Measurements from ENCODE around the gene LTBP2.
A peak's percentile ranks its signal among the peaks of the same experiment; 100 is the strongest.

Gene LTBP2

DNA sequence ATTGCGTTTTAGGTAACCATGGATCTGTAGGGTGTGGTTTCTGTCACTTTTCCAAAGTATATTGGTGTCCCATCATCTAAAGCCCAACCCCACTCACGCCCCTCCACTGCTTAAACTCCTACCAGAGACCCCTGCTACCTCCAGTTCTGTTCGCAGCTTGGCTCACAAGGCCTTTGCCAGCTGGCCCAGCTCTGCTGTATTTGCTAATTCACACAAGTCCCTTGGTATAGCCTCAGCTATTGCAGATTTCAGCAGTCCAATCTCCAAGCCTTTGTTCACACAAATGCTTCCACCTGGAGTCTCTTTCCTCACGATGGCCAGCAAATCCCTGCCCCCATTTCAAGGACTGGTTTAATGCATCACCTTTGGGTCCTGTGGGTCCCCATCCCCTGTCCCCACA is 94.3 kb downstream of the LTBP2 start:
- Histone ChIP-seq H3K4me3 (ENCODE audit: low read depth, low read length) (no peak overlapping the region), H3K27ac (no peak overlapping the region), H3K27me3 (replicated peaks) (no peaks in the 10 kb centered on the region), H3K36me3 (replicated peaks) (peaks cover 38% of the 10 kb centered on the region)
- DNase-seq, result no peak
- in situ Hi-C loops (cut with HindIII; ENCODE audit: low pct_ligation_motif_present, low sequenced_read_pairs), result no loop called here
- TF ChIP-seq, protein P1, sequence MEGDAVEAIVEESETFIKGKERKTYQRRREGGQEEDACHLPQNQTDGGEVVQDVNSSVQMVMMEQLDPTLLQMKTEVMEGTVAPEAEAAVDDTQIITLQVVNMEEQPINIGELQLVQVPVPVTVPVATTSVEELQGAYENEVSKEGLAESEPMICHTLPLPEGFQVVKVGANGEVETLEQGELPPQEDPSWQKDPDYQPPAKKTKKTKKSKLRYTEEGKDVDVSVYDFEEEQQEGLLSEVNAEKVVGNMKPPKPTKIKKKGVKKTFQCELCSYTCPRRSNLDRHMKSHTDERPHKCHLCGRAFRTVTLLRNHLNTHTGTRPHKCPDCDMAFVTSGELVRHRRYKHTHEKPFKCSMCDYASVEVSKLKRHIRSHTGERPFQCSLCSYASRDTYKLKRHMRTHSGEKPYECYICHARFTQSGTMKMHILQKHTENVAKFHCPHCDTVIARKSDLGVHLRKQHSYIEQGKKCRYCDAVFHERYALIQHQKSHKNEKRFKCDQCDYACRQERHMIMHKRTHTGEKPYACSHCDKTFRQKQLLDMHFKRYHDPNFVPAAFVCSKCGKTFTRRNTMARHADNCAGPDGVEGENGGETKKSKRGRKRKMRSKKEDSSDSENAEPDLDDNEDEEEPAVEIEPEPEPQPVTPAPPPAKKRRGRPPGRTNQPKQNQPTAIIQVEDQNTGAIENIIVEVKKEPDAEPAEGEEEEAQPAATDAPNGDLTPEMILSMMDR (IDR thresholded peaks at IDR 0.05; ENCODE audit: low read depth, low read length, missing control alignments), result no peak

- H3K36me3 ChIP-seq (replicated peaks), result peaks cover 31% of the 10 kb centered on the region
- in situ Hi-C loops (cut with HindIII; ENCODE audit: low pct_ligation_motif_present, low sequenced_read_pairs), result no loop called here
- no peak overlapping the region for H3K27ac ChIP-seq
- no peak for DNase-seq
- H3K27me3 ChIP-seq (replicated peaks), result no peaks in the 10 kb centered on the region
- H3K4me3 ChIP-seq (ENCODE audit: low read depth, low read length), result no peak overlapping the region
- TF ChIP-seq, protein P1 (IDR thresholded peaks at IDR 0.05; ENCODE audit: low read depth, low read length, missing control alignments), result no peak
Measured at GRCh38 chr14:74516451-74517160, 95.4 kb downstream of the LTBP2 start.

DNA sequence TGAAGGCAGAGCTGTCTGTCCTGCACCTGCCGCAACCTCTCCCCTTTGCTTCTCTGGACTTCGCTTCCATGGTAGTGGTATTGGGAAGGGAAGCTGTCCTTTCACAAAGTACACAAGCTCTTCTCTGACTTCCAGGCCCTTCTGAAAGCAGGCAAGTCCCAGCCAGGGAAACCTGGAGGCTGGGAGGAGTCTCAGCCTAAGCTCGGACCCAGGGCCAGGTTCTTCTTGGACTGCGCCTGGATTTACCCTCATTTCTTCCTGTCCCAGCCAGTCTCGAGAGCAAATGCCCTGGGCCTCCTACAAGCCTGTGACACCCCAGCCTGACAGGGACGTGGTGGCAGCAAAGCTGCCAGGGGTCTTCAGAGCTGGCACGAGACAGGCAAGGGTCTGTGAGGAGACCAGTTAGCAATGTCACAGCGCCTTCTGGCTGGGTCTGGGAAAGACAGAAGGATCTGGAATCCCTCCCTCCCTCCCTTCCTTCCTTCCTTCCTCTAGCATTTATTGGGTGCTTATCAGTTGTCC is 96.1 kb downstream of the LTBP2 start:
- DNase-seq, result no peak
- Histone ChIP-seq H3K36me3 (replicated peaks) (peaks cover 29% of the 10 kb centered on the region), H3K27me3 (replicated peaks) (no peaks in the 10 kb centered on the region), H3K27ac (no peak overlapping the region), H3K4me3 (ENCODE audit: low read depth, low read length) (no peak overlapping the region)
- TF ChIP-seq, protein P1 (IDR thresholded peaks at IDR 0.05; ENCODE audit: low read depth, low read length, missing control alignments), result no peak
- in situ Hi-C loops (cut with HindIII; ENCODE audit: low pct_ligation_motif_present, low sequenced_read_pairs), result no loop called here

GRCh38 chr14:74514471-74514941 is 97.5 kb downstream of the LTBP2 start:
- H3K4me3 ChIP-seq (ENCODE audit: low read depth, low read length), result no peak overlapping the region
- DNase-seq, result peak; percentile 78
- in situ Hi-C loops (cut with HindIII; ENCODE audit: low pct_ligation_motif_present, low sequenced_read_pairs), result no loop called here
- peaks cover 33% of the 10 kb centered on the region for H3K36me3 ChIP-seq (replicated peaks)
- H3K27ac ChIP-seq, result peak overlapping the region; percentile 89
- TF ChIP-seq, protein P1 (IDR thresholded peaks at IDR 0.05; ENCODE audit: low read depth, low read length, missing control alignments), result no peak
- H3K27me3 ChIP-seq (replicated peaks), result no peaks in the 10 kb centered on the region

DNA sequence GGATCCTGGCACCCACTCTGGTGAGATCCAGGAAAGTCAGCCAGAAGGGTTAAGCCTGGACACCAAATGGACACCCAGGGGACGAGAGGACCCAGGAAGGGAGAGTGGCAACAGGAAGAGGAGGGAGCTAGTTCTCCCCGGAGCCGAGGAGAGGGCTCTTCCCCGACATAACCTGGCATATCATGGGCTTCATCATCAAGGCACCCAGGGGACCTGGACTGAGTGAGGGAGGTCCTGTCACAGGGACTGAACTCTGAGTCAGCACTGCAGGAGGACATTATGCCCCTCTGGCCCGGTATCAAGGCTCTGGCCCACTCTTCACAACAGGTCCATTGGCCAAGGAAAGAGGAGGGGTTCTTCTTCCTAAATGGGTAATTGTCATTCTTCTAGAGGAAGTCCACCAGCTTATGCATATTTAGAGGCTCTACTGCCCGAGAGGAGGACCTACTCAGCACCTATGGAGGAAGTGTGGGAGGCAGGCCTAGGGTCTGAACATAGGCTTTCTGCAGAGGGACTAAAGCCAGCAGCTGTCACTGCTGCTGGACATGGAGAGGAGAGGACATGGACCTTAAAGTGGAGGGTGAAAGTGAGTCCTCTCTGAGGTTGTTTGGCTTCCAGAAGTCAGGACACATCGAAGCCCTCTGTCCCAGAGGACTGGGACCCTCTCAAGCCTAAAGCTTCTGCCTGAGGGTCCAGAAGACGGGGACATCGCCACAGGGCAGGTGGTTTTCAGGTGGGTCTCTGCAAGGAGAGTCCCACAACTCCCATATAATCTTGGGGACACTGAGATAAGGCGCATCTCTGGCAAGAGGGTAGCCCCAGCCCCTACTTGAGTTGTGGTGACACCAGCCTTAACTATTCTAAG is 99.8 kb downstream of the LTBP2 start:
- in situ Hi-C loops (cut with HindIII; ENCODE audit: low pct_ligation_motif_present, low sequenced_read_pairs), result no loop called here
- no peak for DNase-seq
- Histone ChIP-seq H3K27ac (no peak overlapping the region), H3K36me3 (replicated peaks) (peaks cover 34% of the 10 kb centered on the region), H3K27me3 (replicated peaks) (no peaks in the 10 kb centered on the region), H3K4me3 (ENCODE audit: low read depth, low read length) (no peak overlapping the region)
- TF ChIP-seq, protein P1 (IDR thresholded peaks at IDR 0.05; ENCODE audit: low read depth, low read length, missing control alignments), result no peak

All from brain microvascular endothelial cell (primary cell).